GM12878 (cell line): ENCODE data around the gene PRRT4. TPM values are rescaled to one million over a fixed set of nuclear protein-coding genes. Genes with fewer than 3 reads are reported as not detected.

Experiments used
- ATAC-seq: fragments of 200-7000 bp; cut with Tn5 transposase; 3 replicates; pipeline ENCODE4 v1.9.1; 2020; ENCODE audit warnings: mild to moderate bottlenecking, moderate library complexity
- BruUV-seq: library from RNA; stranded (reverse); fragments of 400-500 nt; replicated peaks from 2 replicates; lab custom pipeline; 2021; lab: Mats Ljungman, UMichigan
- CTCF ChIA-PET: fragments of 300-600 bp; sonication (Branson Sonifier 250); formaldehyde crosslinking; extraction: SDS; loops from one replicate; lab custom pipeline; 2021; ENCODE audit warnings: inconsistent platforms; lab: Yijun Ruan, JAX
- POLR2A ChIA-PET: fragments of 350-600 bp; formaldehyde crosslinking; extraction: SDS; loops from one replicate; lab custom pipeline; 2021; ENCODE audit warnings: inconsistent platforms; lab: Charles Lee
- RAD21 ChIA-PET: fragments of 300-600 bp; sonication (Branson Sonifier 250); formaldehyde crosslinking; loops from one replicate; lab custom pipeline; 2023; ENCODE audit warnings: antibody characterized with exemption; ENCODE audit not compliant: unreplicated experiment; lab: Charles Lee
- SMC1A ChIA-PET: fragments of 300-600 bp; sonication (Branson Sonifier 250); formaldehyde crosslinking; loops from one replicate; lab custom pipeline; 2023; ENCODE audit not compliant: unreplicated experiment, uncharacterized antibody; lab: Charles Lee
- DNase-seq: peaks from one replicate; pipeline ENCODE4 v3.0.0-alpha.2; 2011; ENCODE audit warnings: low read depth, low spot score
- FAIRE-seq: peaks from 3 replicates; lab custom pipeline; 2011; peaks lifted over from hg19 to GRCh38; lab: Jason Lieb, UNC
- H2AFZ ChIP-seq: 2 replicates; pipeline ENCODE4 v1.6.0; 2011; ENCODE audit warnings: low read depth, low read length, control low read depth; ENCODE audit not compliant: control insufficient read depth
- H3K27ac ChIP-seq: 2 replicates; pipeline ENCODE4 v1.5.1; 2011; ENCODE audit warnings: control low read depth; ENCODE audit not compliant: control insufficient read depth, insufficient read depth
- H3K27me3 ChIP-seq, 2 experiments: replicated peaks in 1 of 2; 2 replicates each; pipeline versions ENCODE4 v1.6.0 to v1.6.1; 2011; ENCODE audit warnings: low read length in 1 of 2; ENCODE audit not compliant: control insufficient read depth in 2 of 2, insufficient read depth in 2 of 2
- H3K36me3 ChIP-seq, 2 experiments: 2 replicates each; pipeline ENCODE4 v1.5.1; 2011; ENCODE audit warnings: low read length in 1 of 2; ENCODE audit not compliant: control insufficient read depth in 2 of 2, insufficient read depth in 2 of 2
- H3K4me1 ChIP-seq: 2 replicates; pipeline ENCODE4 v1.6.1; 2011; ENCODE audit warnings: mild to moderate bottlenecking, low read length, moderate library complexity, mixed read lengths; ENCODE audit not compliant: control insufficient read depth, insufficient read depth
- H3K4me2 ChIP-seq: 2 replicates; pipeline ENCODE4 v1.6.0; 2011; ENCODE audit warnings: control low read depth; ENCODE audit not compliant: control insufficient read depth, insufficient read depth
- H3K4me3 ChIP-seq: fragments of 200-600 bp; sonication (generic); 2 replicates; pipeline ENCODE4 v1.5.1; 2016
- H3K79me2 ChIP-seq: 2 replicates; pipeline ENCODE4 v1.6.0; 2011; ENCODE audit warnings: low read length; ENCODE audit not compliant: control insufficient read depth, insufficient read depth
- H3K9ac ChIP-seq: 2 replicates; pipeline ENCODE4 v1.8.0; 2011; ENCODE audit warnings: low read length, control low read depth, mixed read lengths; ENCODE audit not compliant: control insufficient read depth, insufficient read depth
- H3K9me3 ChIP-seq: replicated peaks from 3 replicates; pipeline ENCODE4 v1.5.1; 2011; ENCODE audit warnings: mild to moderate bottlenecking, low read length; ENCODE audit not compliant: control insufficient read depth, insufficient read depth
- H4K20me1 ChIP-seq: 2 replicates; pipeline ENCODE4 v1.6.0; 2011; ENCODE audit not compliant: control insufficient read depth, insufficient read depth
- CHD2 ChIP-seq: IDR thresholded peaks from 2 replicates; pipeline ENCODE4 v1.6.1; 2011; ENCODE audit warnings: low read depth, low read length, improper control_type of control experiment, borderline replicate concordance
- CREM ChIP-seq: IDR thresholded peaks from 2 replicates; pipeline ENCODE4 v1.6.1; 2014; ENCODE audit warnings: antibody characterized with exemption, low read depth
- HDAC6 ChIP-seq: fragments of 200-600 bp; sonication (generic); IDR thresholded peaks from one replicate; pipeline ENCODE4 v1.8.0; 2017; ENCODE audit warnings: antibody characterized with exemption; ENCODE audit not compliant: unreplicated experiment
- JUNB ChIP-seq: IDR thresholded peaks from 2 replicates; pipeline ENCODE4 v1.6.1; 2016; ENCODE audit warnings: antibody characterized with exemption, mild to moderate bottlenecking
- MYB ChIP-seq: fragments of 150-350 bp; IDR thresholded peaks from 2 replicates; pipeline ENCODE4 v1.6.1; 2014; ENCODE audit warnings: mild to moderate bottlenecking, low read depth, low read length, borderline replicate concordance
- NFIC ChIP-seq: IDR thresholded peaks from 2 replicates; pipeline ENCODE4 v1.6.1; 2012; ENCODE audit warnings: low read depth, mild to moderate bottlenecking, inconsistent platforms, low read length, moderate library complexity
- RUNX3 ChIP-seq: IDR thresholded peaks from 2 replicates; pipeline ENCODE4 v1.6.1; 2012; ENCODE audit warnings: low read length, inconsistent platforms
- ZBTB33 ChIP-seq: fragments of 450-650 bp; IDR thresholded peaks from 2 replicates; pipeline ENCODE4 v1.6.1; 2017; ENCODE audit warnings: mild to moderate bottlenecking
- ZNF622 ChIP-seq: fragments of 450-650 bp; IDR thresholded peaks from 2 replicates; pipeline ENCODE4 v1.6.1; 2017; ENCODE audit warnings: mild to moderate bottlenecking, inconsistent platforms
- WGBS: methylation state at CpG from one replicate; pipeline ENCODE4 v1.1.6; 2016; ENCODE audit warnings: low lambda C conversion rate; ENCODE audit not compliant: insufficient replicate concordance, insufficient coverage; ENCODE audit errors: missing lambda C conversion rate; 5-methylcytosine and 5-hydroxymethylcytosine counted together
- in situ Hi-C: fragments of 300-500 bp; cut with MboI; formaldehyde crosslinking; loops from 9 replicates; pipeline ENCODE4 v1.14.3; 2018; ENCODE audit warnings: mixed read lengths
- intact Hi-C: fragments of 100-400 bp; cut with micrococcal nuclease; formaldehyde crosslinking; loops from one replicate; pipeline ENCODE4 v1.14.2; 2022; ENCODE audit not compliant: unreplicated experiment
- polyA plus RNA-seq, 11 experiments: library from polyadenylated mRNA; depleted of rRNA in 4 of 11; unstranded in 6 of 11; stranded (reverse) in 5 of 11; fragments of >200 nt; fragmentation: Nextera tagmentation in 4 of 11; fragmentation: Illumina TruSeq in 1 of 11; extraction: Ambion mirVana in 4 of 11; extraction: Trizol in 1 of 11; gene quantifications; 1 replicate in 1 of 11; 2 replicates in 10 of 11; pipeline versions ENCODE4 v1.2.1 to v1.2.3, GENCODE V29; 2011 to 2016; ENCODE audit warnings: inconsistent platforms in 2 of 11, missing spikeins in 2 of 11, low read depth in 1 of 11
- total RNA-seq, 4 experiments: library from RNA; depleted of rRNA in 3 of 4; stranded (reverse); fragments of >200 nt in 3 of 4; fragmentation: Illumina TruSeq in 1 of 4; extraction: Trizol in 1 of 4; gene quantifications; 2 replicates each; pipeline versions ENCODE4 v1.2.1 to v1.2.3, GENCODE V29; 2013 to 2021
- TF ChIP-seq, protein P1 (sequence below), 3 experiments: IDR thresholded peaks in 2 of 3; conservative IDR thresholded peaks in 1 of 3; 2 replicates each; pipeline ENCODE4 v1.5.1; 2011; ENCODE audit warnings: low read depth in 3 of 3, low read length in 3 of 3, mild to moderate bottlenecking in 3 of 3, control low read depth in 2 of 3, moderate library complexity in 2 of 3, inconsistent platforms in 1 of 3, mixed read lengths in 1 of 3; ENCODE audit not compliant: control insufficient read depth in 2 of 3, insufficient read depth in 1 of 3; ENCODE audit errors: extremely low read depth in 1 of 3
- TF ChIP-seq, protein P2 (sequence below): fragments of 450-650 bp; IDR thresholded peaks from 2 replicates; pipeline ENCODE4 v1.6.1; 2016; ENCODE audit warnings: mild to moderate bottlenecking, moderate library complexity, borderline replicate concordance

The PRRT4 gene
- total and polyA plus RNA-seq, 10 of the 15 experiments (the other 5 are each of a cell fraction or from before 2014, with no cell fraction given): not detected

- RAD21 ChIA-PET: interaction anchor here (1.6 to 2.2 kb wide), 2 partner anchors 20 to 22 kb away, joined by 7 to 9 read pairs; no protein-coding TSS in a partner anchor
- BruUV-seq: no TSS peak
- Histone ChIP-seq H3K4me2 (peak overlapping the region; percentile 71), H3K4me1 (peaks cover 14% of the 10 kb centered on the region), H3K79me2 (peaks cover 12% of the 10 kb centered on the region), H4K20me1 (no peaks in the 10 kb centered on the region), H3K27ac (peak overlapping the region; percentile 61), H3K27me3 (no peaks in the 10 kb centered on the region; a peak in 1 of 4 replicates), H3K9ac (peak overlapping the region; percentile 90), H3K36me3 (peaks cover 0 to 7% of the 10 kb centered on the region in 2 experiments; a peak in 3 of 4 replicates), H3K4me3 (peak overlapping the region; percentile 74), H3K9me3 (no peaks in the 10 kb centered on the region), H2AFZ (peak overlapping the region; percentile 87)
- POLR2A ChIA-PET: no interaction called here
- peak; percentile 32 for ATAC-seq
- no peak for FAIRE-seq
- DNase-seq: no peak
- SMC1A ChIA-PET: interaction anchor here (1.1 to 5.8 kb wide), 3 partner anchors 11 to 55 kb away, joined by 3 to 43 read pairs (median 5); no protein-coding TSS in a partner anchor
- 5% methylated on average over 13 of the region's 13 CpGs for WGBS
- CTCF ChIA-PET: interaction anchor here (0.7 to 23.9 kb wide), 8 partner anchors 11 to 60 kb away, joined by 3 to 458 read pairs (median 8); no protein-coding TSS in a partner anchor
- intact Hi-C loops (no loop called here), in situ Hi-C loops (no loop called here)
- no peak for TF ChIP-seq NFIC
- TF ChIP-seq RUNX3: no peak
- TF ChIP-seq ZNF622: no peak
- TF ChIP-seq CREM: no peak
- no peak for TF ChIP-seq HDAC6
- TF ChIP-seq CHD2: no peak
- no peak for TF ChIP-seq JUNB
- TF ChIP-seq ZBTB33: no peak
- no peak for TF ChIP-seq MYB
- TF ChIP-seq, protein P1, sequence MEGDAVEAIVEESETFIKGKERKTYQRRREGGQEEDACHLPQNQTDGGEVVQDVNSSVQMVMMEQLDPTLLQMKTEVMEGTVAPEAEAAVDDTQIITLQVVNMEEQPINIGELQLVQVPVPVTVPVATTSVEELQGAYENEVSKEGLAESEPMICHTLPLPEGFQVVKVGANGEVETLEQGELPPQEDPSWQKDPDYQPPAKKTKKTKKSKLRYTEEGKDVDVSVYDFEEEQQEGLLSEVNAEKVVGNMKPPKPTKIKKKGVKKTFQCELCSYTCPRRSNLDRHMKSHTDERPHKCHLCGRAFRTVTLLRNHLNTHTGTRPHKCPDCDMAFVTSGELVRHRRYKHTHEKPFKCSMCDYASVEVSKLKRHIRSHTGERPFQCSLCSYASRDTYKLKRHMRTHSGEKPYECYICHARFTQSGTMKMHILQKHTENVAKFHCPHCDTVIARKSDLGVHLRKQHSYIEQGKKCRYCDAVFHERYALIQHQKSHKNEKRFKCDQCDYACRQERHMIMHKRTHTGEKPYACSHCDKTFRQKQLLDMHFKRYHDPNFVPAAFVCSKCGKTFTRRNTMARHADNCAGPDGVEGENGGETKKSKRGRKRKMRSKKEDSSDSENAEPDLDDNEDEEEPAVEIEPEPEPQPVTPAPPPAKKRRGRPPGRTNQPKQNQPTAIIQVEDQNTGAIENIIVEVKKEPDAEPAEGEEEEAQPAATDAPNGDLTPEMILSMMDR (IDR thresholded peaks at IDR 0.05 in 2 of 3, conservative IDR thresholded peaks at IDR 0.05 in 1 of 3; ENCODE audit: control insufficient read depth in 2 of 3, extremely low read depth in 1 of 3, insufficient read depth in 1 of 3, low read depth in 3 of 3, low read length in 3 of 3): peak in 2 of 3 experiments; percentile 20 to 32; a peak in 2 of 6 replicates
- TF ChIP-seq, protein P2, sequence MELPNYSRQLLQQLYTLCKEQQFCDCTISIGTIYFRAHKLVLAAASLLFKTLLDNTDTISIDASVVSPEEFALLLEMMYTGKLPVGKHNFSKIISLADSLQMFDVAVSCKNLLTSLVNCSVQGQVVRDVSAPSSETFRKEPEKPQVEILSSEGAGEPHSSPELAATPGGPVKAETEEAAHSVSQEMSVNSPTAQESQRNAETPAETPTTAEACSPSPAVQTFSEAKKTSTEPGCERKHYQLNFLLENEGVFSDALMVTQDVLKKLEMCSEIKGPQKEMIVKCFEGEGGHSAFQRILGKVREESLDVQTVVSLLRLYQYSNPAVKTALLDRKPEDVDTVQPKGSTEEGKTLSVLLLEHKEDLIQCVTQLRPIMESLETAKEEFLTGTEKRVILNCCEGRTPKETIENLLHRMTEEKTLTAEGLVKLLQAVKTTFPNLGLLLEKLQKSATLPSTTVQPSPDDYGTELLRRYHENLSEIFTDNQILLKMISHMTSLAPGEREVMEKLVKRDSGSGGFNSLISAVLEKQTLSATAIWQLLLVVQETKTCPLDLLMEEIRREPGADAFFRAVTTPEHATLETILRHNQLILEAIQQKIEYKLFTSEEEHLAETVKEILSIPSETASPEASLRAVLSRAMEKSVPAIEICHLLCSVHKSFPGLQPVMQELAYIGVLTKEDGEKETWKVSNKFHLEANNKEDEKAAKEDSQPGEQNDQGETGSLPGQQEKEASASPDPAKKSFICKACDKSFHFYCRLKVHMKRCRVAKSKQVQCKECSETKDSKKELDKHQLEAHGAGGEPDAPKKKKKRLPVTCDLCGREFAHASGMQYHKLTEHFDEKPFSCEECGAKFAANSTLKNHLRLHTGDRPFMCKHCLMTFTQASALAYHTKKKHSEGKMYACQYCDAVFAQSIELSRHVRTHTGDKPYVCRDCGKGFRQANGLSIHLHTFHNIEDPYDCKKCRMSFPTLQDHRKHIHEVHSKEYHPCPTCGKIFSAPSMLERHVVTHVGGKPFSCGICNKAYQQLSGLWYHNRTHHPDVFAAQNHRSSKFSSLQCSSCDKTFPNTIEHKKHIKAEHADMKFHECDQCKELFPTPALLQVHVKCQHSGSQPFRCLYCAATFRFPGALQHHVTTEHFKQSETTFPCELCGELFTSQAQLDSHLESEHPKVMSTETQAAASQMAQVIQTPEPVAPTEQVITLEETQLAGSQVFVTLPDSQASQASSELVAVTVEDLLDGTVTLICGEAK: peak; percentile 31; the same call in 1 of the 2 replicates
Measured at GRCh38 chr7:128404886-128405470, 43.5 kb upstream of the PRRT4 start.
